Hepatocyte (in vitro differentiated cells): Measurements from ENCODE around the gene IGFLR1. TPM values are rescaled to one million over a fixed set of nuclear protein-coding genes. Genes with fewer than 3 reads are reported as not detected.
"Not testable (repeated sequence)": the region's sequence is repeated elsewhere in the genome, so short reads cannot be mapped to it uniquely, and the experiment has no call there.

Experiments
- DNase-seq: peaks from one replicate; pipeline ENCODE4 v3.0.0-alpha.2; 2016; ENCODE audit warnings: low spot score
- H2AFZ ChIP-seq: fragments of 200-600 bp; sonication (generic); 2 replicates; pipeline ENCODE4 v1.6.0; 2016; ENCODE audit warnings: antibody characterized with exemption, mild to moderate bottlenecking
- H3K27ac ChIP-seq: fragments of 200-600 bp; sonication (generic); 2 replicates; pipeline ENCODE4 v1.5.1; 2016; ENCODE audit warnings: mild to moderate bottlenecking
- H3K27me3 ChIP-seq: fragments of 200-600 bp; sonication (generic); 2 replicates; pipeline ENCODE4 v1.6.1; 2016
- H3K36me3 ChIP-seq: fragments of 200-600 bp; sonication (generic); replicated peaks from 2 replicates; pipeline ENCODE4 v1.5.1; 2016; ENCODE audit warnings: low read depth; ENCODE audit not compliant: insufficient read depth
- H3K4me1 ChIP-seq: fragments of 200-600 bp; sonication (generic); 2 replicates; pipeline ENCODE4 v1.5.1; 2016; ENCODE audit warnings: mild to moderate bottlenecking, moderate library complexity; ENCODE audit not compliant: insufficient read depth
- H3K4me2 ChIP-seq: fragments of 200-600 bp; sonication (generic); 2 replicates; pipeline ENCODE4 v1.6.0; 2016
- H3K4me3 ChIP-seq: fragments of 200-600 bp; sonication (generic); 2 replicates; pipeline ENCODE4 v1.5.1; 2016; ENCODE audit warnings: mild to moderate bottlenecking
- H3K79me2 ChIP-seq: fragments of 200-600 bp; sonication (generic); 2 replicates; pipeline ENCODE4 v1.6.0; 2017; ENCODE audit warnings: mild to moderate bottlenecking
- H3K9me2 ChIP-seq: fragments of 200-600 bp; sonication (generic); replicated peaks from 2 replicates; pipeline ENCODE4 v1.6.0; 2017; ENCODE audit warnings: mild to moderate bottlenecking; ENCODE audit not compliant: insufficient read depth
- H3K9me3 ChIP-seq: fragments of 200-600 bp; sonication (generic); 2 replicates; pipeline ENCODE4 v1.5.1; 2016; ENCODE audit warnings: low read depth, mild to moderate bottlenecking
- H4K20me1 ChIP-seq: fragments of 200-600 bp; sonication (generic); 2 replicates; pipeline ENCODE4 v1.6.0; 2016; ENCODE audit warnings: mild to moderate bottlenecking; ENCODE audit not compliant: insufficient read depth, poor library complexity, severe bottlenecking
- CTCF ChIP-seq: fragments of 200-600 bp; sonication (generic); IDR thresholded peaks from 2 replicates; pipeline ENCODE4 v1.5.1; 2016; ENCODE audit warnings: antibody characterized with exemption, mild to moderate bottlenecking; ENCODE audit not compliant: poor library complexity
- EZH2 ChIP-seq: fragments of 200-600 bp; sonication (generic); IDR thresholded peaks from 2 replicates; pipeline ENCODE4 v1.6.1; 2016; ENCODE audit warnings: antibody characterized with exemption, mild to moderate bottlenecking, borderline replicate concordance
- EZH2phosphoT487 ChIP-seq: fragments of 200-600 bp; sonication (generic); IDR thresholded peaks from one replicate; pipeline ENCODE4 v1.6.1; 2018; ENCODE audit warnings: antibody characterized with exemption, mild to moderate bottlenecking, low read depth, moderate library complexity; ENCODE audit not compliant: unreplicated experiment, severe bottlenecking
- WGBS: methylation state at CpG from one replicate; pipeline ENCODE4 v1.1.6; 2016; ENCODE audit warnings: low lambda C conversion rate; ENCODE audit errors: missing lambda C conversion rate; 5-methylcytosine and 5-hydroxymethylcytosine counted together
- polyA plus RNA-seq: library from polyadenylated mRNA; unstranded; fragments of >200 nt; fragmentation: Nextera tagmentation; extraction: Ambion mirVana; gene quantifications from 2 replicates; pipeline ENCODE4 v1.2.1, GENCODE V29; 2016
- total RNA-seq: library from RNA; depleted of rRNA; stranded (reverse); fragments of >200 nt; gene quantifications from 2 replicates; pipeline ENCODE4 v1.2.3, GENCODE V29; 2014

Gene IGFLR1
- total and polyA plus RNA-seq, 2 experiments from 2014 or later = 4.5 to 5.6 TPM

GRCh38 chr19:35727053-35727955 is 14.9 kb downstream of the IGFLR1 start:
- H3K4me3 ChIP-seq = no peak overlapping the region
- TF ChIP-seq CTCF = no peak
- TF ChIP-seq EZH2phosphoT487 = no peak
- TF ChIP-seq EZH2 = no peak
- H2AFZ ChIP-seq = no peak overlapping the region
- no peak overlapping the region for H3K4me2 ChIP-seq
- H3K36me3 ChIP-seq = no peaks in the 10 kb centered on the region
- DNase-seq = no peak
- H3K27me3 ChIP-seq = no peaks in the 10 kb centered on the region
- H4K20me1 ChIP-seq = no peaks in the 10 kb centered on the region
- no peaks in the 10 kb centered on the region for H3K9me2 ChIP-seq
- H3K4me1 ChIP-seq = no peaks in the 10 kb centered on the region
- H3K9me3 ChIP-seq = no peaks in the 10 kb centered on the region
- H3K27ac ChIP-seq = no peak overlapping the region
- WGBS = 97% methylated on average over 25 of the region's 25 CpGs
- H3K79me2 ChIP-seq = peaks cover 2% of the 10 kb centered on the region

GRCh38 chr19:35725216-35725861 is 16.9 kb downstream of the IGFLR1 start:
- H2AFZ ChIP-seq = no peak overlapping the region
- H3K79me2 ChIP-seq = peaks cover 19% of the 10 kb centered on the region
- TF ChIP-seq CTCF (no peak), EZH2phosphoT487 (no peak), EZH2 (no peak)
- H3K9me2 ChIP-seq = no peaks in the 10 kb centered on the region
- H3K4me1 ChIP-seq = no peaks in the 10 kb centered on the region
- H4K20me1 ChIP-seq = peaks cover 8% of the 10 kb centered on the region
- H3K9me3 ChIP-seq = no peaks in the 10 kb centered on the region
- WGBS = 95% methylated on average over 23 of the region's 23 CpGs
- no peak overlapping the region for H3K4me3 ChIP-seq
- no peak overlapping the region for H3K27ac ChIP-seq
- H3K4me2 ChIP-seq = no peak overlapping the region
- DNase-seq = no peak
- H3K27me3 ChIP-seq = no peaks in the 10 kb centered on the region
- H3K36me3 ChIP-seq = no peaks in the 10 kb centered on the region

- TF ChIP-seq EZH2phosphoT487 (no peak), EZH2 (no peak), CTCF (no peak)
- H3K4me2 ChIP-seq = no peak overlapping the region
- no peaks in the 10 kb centered on the region for H3K36me3 ChIP-seq
- H3K27ac ChIP-seq = no peak overlapping the region
- no peaks in the 10 kb centered on the region for H3K4me1 ChIP-seq
- H3K9me3 ChIP-seq = no peaks in the 10 kb centered on the region
- H4K20me1 ChIP-seq = peaks cover 15% of the 10 kb centered on the region
- H3K79me2 ChIP-seq = peaks cover 27% of the 10 kb centered on the region
- H3K4me3 ChIP-seq = no peak overlapping the region
- no peak for DNase-seq
- no peak overlapping the region for H2AFZ ChIP-seq
- WGBS = 98% methylated on average over 12 of the region's 12 CpGs
- no peaks in the 10 kb centered on the region for H3K9me2 ChIP-seq
- no peaks in the 10 kb centered on the region for H3K27me3 ChIP-seq
Measured at GRCh38 chr19:35724560-35724959, 17.7 kb downstream of the IGFLR1 start.

- not testable (repeated sequence) for DNase-seq, H3K9me2 ChIP-seq, H3K27me3 ChIP-seq, H3K36me3 ChIP-seq, H3K27ac ChIP-seq, H3K9me3 ChIP-seq, H3K4me3 ChIP-seq, H2AFZ ChIP-seq, H3K4me1 ChIP-seq, H3K4me2 ChIP-seq
- Histone ChIP-seq H4K20me1 (peaks cover 19% of the 10 kb centered on the region), H3K79me2 (peaks cover 31% of the 10 kb centered on the region)
- 96% methylated on average over 7 of the region's 7 CpGs for WGBS
Measured at GRCh38 chr19:35724132-35724531, 18.1 kb downstream of the IGFLR1 start.
